NB4 (cell line): ENCODE results near the gene SMARCA2.

Source experiments
- DNase-seq: peaks from one replicate; pipeline ENCODE4 v3.0.0; 2010; ENCODE audit warnings: low read depth
- H3K4me3 ChIP-seq: one replicate; pipeline ENCODE4 v1.5.1; 2011; ENCODE audit warnings: mild to moderate bottlenecking, low read depth, low read length, moderate library complexity
- CTCF ChIP-seq: IDR thresholded peaks from one replicate; pipeline ENCODE4 v1.5.1; 2012; ENCODE audit warnings: low read depth, low read length
- MAX ChIP-seq: IDR thresholded peaks from 2 replicates; pipeline ENCODE4 v1.6.1; 2011; ENCODE audit warnings: low read depth, low read length
- MYC ChIP-seq: IDR thresholded peaks from 2 replicates; pipeline ENCODE4 v1.6.1; 2011; ENCODE audit warnings: low read depth, low read length
- POLR2A ChIP-seq: IDR thresholded peaks from 2 replicates; pipeline ENCODE4 v1.6.1; 2011; ENCODE audit warnings: mild to moderate bottlenecking; ENCODE audit not compliant: insufficient read length; ENCODE audit errors: extremely low read depth

Gene SMARCA2

GRCh38 chr9:2174306-2174705 is 159.2 kb downstream of the SMARCA2 start:
- DNase-seq = no peak
- TF ChIP-seq MYC (no peak), CTCF (no peak), POLR2A (no peak), MAX (no peak)
- H3K4me3 ChIP-seq = no peak overlapping the region

GRCh38 chr9:2174911-2175310 is 159.8 kb downstream of the SMARCA2 start:
- H3K4me3 ChIP-seq = no peak overlapping the region
- TF ChIP-seq MAX = no peak
- no peak for TF ChIP-seq POLR2A
- TF ChIP-seq MYC = no peak
- TF ChIP-seq CTCF = no peak
- no peak for DNase-seq

- DNase-seq = no peak
- no peak overlapping the region for H3K4me3 ChIP-seq
- TF ChIP-seq CTCF = no peak
- no peak for TF ChIP-seq POLR2A
- no peak for TF ChIP-seq MAX
- no peak for TF ChIP-seq MYC
Observed at GRCh38 chr9:2177121-2177520, 162.0 kb downstream of the SMARCA2 start.

GRCh38 chr9:2178034-2178734 is 163.0 kb downstream of the SMARCA2 start:
- TF ChIP-seq MAX (no peak), CTCF (no peak), MYC (no peak), POLR2A (no peak)
- DNase-seq = no peak
- H3K4me3 ChIP-seq = no peak overlapping the region

- H3K4me3 ChIP-seq = no peak overlapping the region
- TF ChIP-seq POLR2A (no peak), MYC (no peak), CTCF (peak; percentile 16)
- no peak for DNase-seq
Observed at GRCh38 chr9:2179567-2179966, 164.4 kb downstream of the SMARCA2 start.
